Right cardiac atrium (tissue), 5 donors: ENCODE measurements around the gene TAL1. TPM values are rescaled to one million over a fixed set of nuclear protein-coding genes. Genes with fewer than 3 reads are reported as not detected.
A peak's percentile ranks its signal among the peaks of the same experiment; 100 is the strongest.

ENCODE experiments used
- ATAC-seq, 2 donors: fragments of 200-7000 bp; cut with Tn5 transposase; one replicate each; pipeline versions ENCODE4 v1.8.0 to v1.9.1; 2020; ENCODE audit warnings: moderate library complexity in 2 of 2, mild to moderate bottlenecking in 1 of 2
- DNase-seq, 3 donors: peaks; one replicate each; pipeline ENCODE4 v3.0.0-alpha.2; 2020
- H3K27ac ChIP-seq: one replicate; pipeline ENCODE4 v1.5.1; 2013; ENCODE audit warnings: mild to moderate bottlenecking, low read length, control low read depth, moderate library complexity
- H3K27me3 ChIP-seq: one replicate; pipeline ENCODE4 v1.6.1; 2013; ENCODE audit not compliant: control insufficient read depth, insufficient read depth
- H3K4me1 ChIP-seq: one replicate; pipeline ENCODE4 v1.6.1; 2013; ENCODE audit warnings: low read length; ENCODE audit not compliant: control insufficient read depth, insufficient read depth
- H3K4me3 ChIP-seq: one replicate; pipeline ENCODE4 v1.5.1; 2013; ENCODE audit warnings: low read length, control low read depth
- H3K9me3 ChIP-seq: one replicate; pipeline ENCODE4 v1.6.1; 2013; ENCODE audit warnings: low read length; ENCODE audit not compliant: control insufficient read depth
- WGBS: extraction: QIAGEN DNeasy Blood & Tissue Kit; methylation state at CpG from one replicate; pipeline ENCODE4 v1.1.7; 2013; 5-methylcytosine and 5-hydroxymethylcytosine counted together
- intact Hi-C, 4 donors: fragments of 100-400 bp; cut with DNase I; formaldehyde crosslinking; loops; one replicate each; pipeline versions ENCODE4 v1.11.0 to v1.14.0; 2022 to 2023
- polyA plus RNA-seq: library from polyadenylated mRNA; stranded (reverse); fragments of 200-250 nt; gene quantifications from one replicate; pipeline ENCODE4 v1.2.3, GENCODE V29; 2013
- total RNA-seq, 4 donors: library from RNA; stranded (reverse); fragmentation: NEBNext Ultra II Directional; extraction: Animal tissue kit (Norgen Biotek cat#: 25700); gene quantifications; one replicate each; pipeline ENCODE4 v1.2.1, GENCODE V29; 2021
- donor health status: healthy with polysubstance abuse.
- donor health status: DM: no; HTN: yes; CAD: no.
- donor health status: DM: no; HTN: no; CAD: no.
- donor health status: DM: no; HTN: yes; CAD: no; lungs with severe emphysema.
- donor health status: DM: yes; HTN: yes; CAD: no.

Gene TAL1
- total and polyA plus RNA-seq, 5 donors: 3.3 to 3.9 (median 3.9) TPM

GRCh38 chr1:47179988-47180563, 51.9 kb downstream of the TAL1 start:
- Histone ChIP-seq H3K4me3 (no peak overlapping the region), H3K27me3 (no peaks in the 10 kb centered on the region), H3K27ac (no peak overlapping the region), H3K4me1 (no peaks in the 10 kb centered on the region), H3K9me3 (no peaks in the 10 kb centered on the region)
- DNase-seq (no peak), ATAC-seq (no peak)
- intact Hi-C loops: loop anchor here in 3 of 4 donors (5.0 to 10.0 kb wide), 5 partner anchors 85 to 535 kb away; partner anchors contain the start of gene FOXD2 (in 1 of the 3)
- 52% methylated on average over 3 of the region's 3 CpGs for WGBS

- peak overlapping the region; percentile 40 for H3K4me3 ChIP-seq
- H3K4me1 ChIP-seq: no peaks in the 10 kb centered on the region
- H3K9me3 ChIP-seq: no peaks in the 10 kb centered on the region
- WGBS: 5% methylated on average over 29 of the region's 30 CpGs
- no peaks in the 10 kb centered on the region for H3K27me3 ChIP-seq
- H3K27ac ChIP-seq: no peak overlapping the region
- DNase-seq (peak; percentile 93 to 97 (median 96)), ATAC-seq (peak; percentile 83 to 89)
- intact Hi-C loops: loop anchor here in 1 of 4 donors (5.0 kb wide), 1 partner anchor 533 kb away; no protein-coding TSS in a partner anchor
These were observed 52.7 kb downstream of the TAL1 start for GRCh38 chr1:47179017-47179987.

GRCh38 chr1:47178654-47179016, 53.4 kb downstream of the TAL1 start:
- H3K27me3 ChIP-seq: no peaks in the 10 kb centered on the region
- H3K27ac ChIP-seq: no peak overlapping the region
- DNase-seq (no peak), ATAC-seq (no peak)
- no peaks in the 10 kb centered on the region for H3K9me3 ChIP-seq
- WGBS: 63% methylated on average over 8 of the region's 8 CpGs
- no peak overlapping the region for H3K4me3 ChIP-seq
- no peaks in the 10 kb centered on the region for H3K4me1 ChIP-seq
- intact Hi-C loops: loop anchor here in 1 of 4 donors (5.0 kb wide), 1 partner anchor 534 kb away; no protein-coding TSS in a partner anchor

- intact Hi-C loops: loop anchor here in 1 of 4 donors (5.0 kb wide), 1 partner anchor 534 kb away; no protein-coding TSS in a partner anchor
These were observed 54.0 kb downstream of the TAL1 start for GRCh38 chr1:47178020-47178419.

GRCh38 chr1:47175227-47175934, 56.6 kb downstream of the TAL1 start:
- 16% methylated on average over 11 of the region's 11 CpGs for WGBS
- H3K4me1 ChIP-seq: no peaks in the 10 kb centered on the region
- H3K27ac ChIP-seq: no peak overlapping the region
- no peaks in the 10 kb centered on the region for H3K27me3 ChIP-seq
- intact Hi-C loops: loop anchor here in 1 of 4 donors (5.0 kb wide), 1 partner anchor 537 kb away; no protein-coding TSS in a partner anchor
- no peaks in the 10 kb centered on the region for H3K9me3 ChIP-seq
- DNase-seq: peak in 1 of 3 donors; percentile 52
- peak; percentile 27 to 50 for ATAC-seq
- no peak overlapping the region for H3K4me3 ChIP-seq

More at GRCh38 chr1:47178020-47178419, 54.0 kb downstream of the TAL1 start:
- Histone ChIP-seq H3K27ac (no peak overlapping the region), H3K27me3 (no peaks in the 10 kb centered on the region), H3K9me3 (no peaks in the 10 kb centered on the region), H3K4me1 (no peaks in the 10 kb centered on the region), H3K4me3 (no peak overlapping the region)
- no peak for DNase-seq
- WGBS: 78% methylated on average over 6 of the region's 6 CpGs
- no peak for ATAC-seq

GRCh38 chr1:47174656-47175020, 57.4 kb downstream of the TAL1 start:
- Histone ChIP-seq H3K27me3 (no peaks in the 10 kb centered on the region), H3K27ac (no peak overlapping the region), H3K9me3 (no peaks in the 10 kb centered on the region), H3K4me3 (no peak overlapping the region), H3K4me1 (no peaks in the 10 kb centered on the region)
- ATAC-seq (no peak), DNase-seq (no peak)
- intact Hi-C loops: loop anchor here in 1 of 4 donors (5.0 kb wide), 1 partner anchor 538 kb away; no protein-coding TSS in a partner anchor

GRCh38 chr1:47172782-47173181, 59.2 kb downstream of the TAL1 start:
- WGBS: 89% methylated on average over 5 of the region's 5 CpGs
- H3K9me3 ChIP-seq: no peaks in the 10 kb centered on the region
- intact Hi-C loops: no loop called here
- DNase-seq (no peak), ATAC-seq (no peak)
- no peaks in the 10 kb centered on the region for H3K27me3 ChIP-seq
- no peak overlapping the region for H3K4me3 ChIP-seq
- H3K4me1 ChIP-seq: no peaks in the 10 kb centered on the region
- H3K27ac ChIP-seq: no peak overlapping the region

Other genes starting within 250 kb of the TAL1 start
- gene CYP4X1, start 208.6 kb downstream of the TAL1 start, total RNA-seq: 1 to 10 TPM; 3.2 to 8.7 (median 4.3) TPM
- gene CYP4X1, start 208.6 kb downstream of the TAL1 start, polyA plus RNA-seq: 4.1 TPM
- gene CYP4Z1, start 165.0 kb downstream of the TAL1 start, total RNA-seq: under 1 TPM; 0.46 to 0.85 (median 0.56) TPM
- 0.23 TPM for gene CYP4Z1, start 165.0 kb downstream of the TAL1 start, polyA plus RNA-seq
- gene CYP4A22, start 94.8 kb downstream of the TAL1 start, total RNA-seq: not detected
- gene CYP4A22, start 94.8 kb downstream of the TAL1 start, polyA plus RNA-seq: not detected
- under 1 TPM in 1 of 4 donors, not detected in 3; 0.48 TPM for gene PDZK1IP1, start 42.2 kb downstream of the TAL1 start, total RNA-seq
- 0.23 TPM for gene PDZK1IP1, start 42.2 kb downstream of the TAL1 start, polyA plus RNA-seq
- under 1 TPM; 0.88 to 0.94 (median 0.89) TPM for gene STIL, start 81.9 kb upstream of the TAL1 start, total RNA-seq
- 0.27 TPM for gene STIL, start 81.9 kb upstream of the TAL1 start, polyA plus RNA-seq
- 100 to 1,000 TPM in 1 of 4 donors, 10 to 100 TPM in 3; 77.1 to 103 (median 80.0) TPM for gene CMPK1, start 101.6 kb upstream of the TAL1 start, total RNA-seq
- gene CMPK1, start 101.6 kb upstream of the TAL1 start, polyA plus RNA-seq: 53.6 TPM
- not detected for gene FOXE3, start 184.1 kb upstream of the TAL1 start, total RNA-seq
- not detected for gene FOXE3, start 184.1 kb upstream of the TAL1 start, polyA plus RNA-seq
- under 1 TPM in 2 of 4 donors, not detected in 2; 0.06 to 0.08 TPM for gene FOXD2, start 205.8 kb upstream of the TAL1 start, total RNA-seq
- 0.05 TPM for gene FOXD2, start 205.8 kb upstream of the TAL1 start, polyA plus RNA-seq